ENCODE data around the gene ZNF862.
"Not testable (repeated sequence)": the region's sequence is repeated elsewhere in the genome, so short reads cannot be mapped to it uniquely, and the experiment has no call there.

Gene ZNF862

GRCh38 chr7:149824748-149825566, 13.2 kb upstream of the ZNF862 start:
- peaks cover 14% of the 10 kb centered on the region for H3K27me3 Mint-ChIP-seq
- H3K4me3 Mint-ChIP-seq: no peak overlapping the region
- H3K4me1 Mint-ChIP-seq: peaks cover 5% of the 10 kb centered on the region
- no peak overlapping the region for H3K27ac Mint-ChIP-seq
- no peak for ATAC-seq (ENCODE audit: low read depth)
- DNase-seq (ENCODE audit: low spot score in 2 of 2): no peak
- H3K36me3 Mint-ChIP-seq: no peaks in the 10 kb centered on the region
- no peaks in the 10 kb centered on the region for H3K9me3 Mint-ChIP-seq

- H3K9me3 Mint-ChIP-seq: no peaks in the 10 kb centered on the region
- H3K4me1 Mint-ChIP-seq: peaks cover 5% of the 10 kb centered on the region
- no peak for DNase-seq (ENCODE audit: low spot score in 2 of 2)
- H3K27me3 Mint-ChIP-seq: peaks cover 20% of the 10 kb centered on the region
- no peak overlapping the region for H3K27ac Mint-ChIP-seq
- no peak overlapping the region for H3K4me3 Mint-ChIP-seq
- ATAC-seq (ENCODE audit: low read depth): no peak
- peaks cover 3% of the 10 kb centered on the region for H3K36me3 Mint-ChIP-seq
Observed at GRCh38 chr7:149825567-149826343, 12.4 kb upstream of the ZNF862 start.

GRCh38 chr7:149826344-149827088, 11.7 kb upstream of the ZNF862 start:
- Mint-ChIP-seq H3K27ac (no peak overlapping the region), H3K4me3 (no peak overlapping the region), H3K27me3 (peaks cover 23% of the 10 kb centered on the region), H3K36me3 (peaks cover 3% of the 10 kb centered on the region), H3K4me1 (peaks cover 5% of the 10 kb centered on the region), H3K9me3 (no peaks in the 10 kb centered on the region)
- ATAC-seq (ENCODE audit: low read depth) (no peak), DNase-seq (ENCODE audit: low spot score in 2 of 2) (no peak)

- no peak for ATAC-seq (ENCODE audit: low read depth)
- H3K36me3 Mint-ChIP-seq: peaks cover 3% of the 10 kb centered on the region
- H3K4me1 Mint-ChIP-seq: peaks cover 5% of the 10 kb centered on the region
- H3K9me3 Mint-ChIP-seq: no peaks in the 10 kb centered on the region
- no peak for DNase-seq (ENCODE audit: low spot score in 2 of 2)
- H3K27ac Mint-ChIP-seq: no peak overlapping the region
- H3K27me3 Mint-ChIP-seq: peaks cover 23% of the 10 kb centered on the region
- H3K4me3 Mint-ChIP-seq: no peak overlapping the region
Observed at GRCh38 chr7:149827089-149827981, 10.8 kb upstream of the ZNF862 start.

- Mint-ChIP-seq H3K27me3 (peaks cover 16% of the 10 kb centered on the region), H3K9me3 (no peaks in the 10 kb centered on the region), H3K36me3 (peaks cover 3% of the 10 kb centered on the region), H3K4me1 (no peaks in the 10 kb centered on the region), H3K4me3 (no peak overlapping the region), H3K27ac (no peak overlapping the region)
- DNase-seq (ENCODE audit: low spot score in 2 of 2): no peak
- no peak for ATAC-seq (ENCODE audit: low read depth)
Observed at GRCh38 chr7:149828357-149829309, 9.5 kb upstream of the ZNF862 start.

GRCh38 chr7:149830527-149830926, 7.6 kb upstream of the ZNF862 start:
- ATAC-seq (ENCODE audit: low read depth); H3K4me1 Mint-ChIP-seq; H3K36me3 Mint-ChIP-seq; H3K4me3 Mint-ChIP-seq; H3K9me3 Mint-ChIP-seq; H3K27ac Mint-ChIP-seq; DNase-seq (ENCODE audit: low spot score in 2 of 2): not testable (repeated sequence)
- peaks cover 28% of the 10 kb centered on the region for H3K27me3 Mint-ChIP-seq

GRCh38 chr7:149830997-149831740, 7.0 kb upstream of the ZNF862 start:
- no peaks in the 10 kb centered on the region for H3K4me1 Mint-ChIP-seq
- H3K27ac Mint-ChIP-seq: no peak overlapping the region
- DNase-seq (ENCODE audit: low spot score in 2 of 2) (no peak), ATAC-seq (ENCODE audit: low read depth) (no peak)
- no peak overlapping the region for H3K4me3 Mint-ChIP-seq
- H3K36me3 Mint-ChIP-seq: peaks cover 3% of the 10 kb centered on the region
- H3K9me3 Mint-ChIP-seq: no peaks in the 10 kb centered on the region
- H3K27me3 Mint-ChIP-seq: peaks cover 28% of the 10 kb centered on the region

GRCh38 chr7:149831741-149832219, 6.4 kb upstream of the ZNF862 start:
- no peaks in the 10 kb centered on the region for H3K9me3 Mint-ChIP-seq
- no peak overlapping the region for H3K4me3 Mint-ChIP-seq
- no peaks in the 10 kb centered on the region for H3K4me1 Mint-ChIP-seq
- DNase-seq (ENCODE audit: low spot score in 2 of 2) (no peak), ATAC-seq (ENCODE audit: low read depth) (no peak)
- H3K27ac Mint-ChIP-seq: no peak overlapping the region
- H3K27me3 Mint-ChIP-seq: peaks cover 28% of the 10 kb centered on the region
- H3K36me3 Mint-ChIP-seq: peaks cover 3% of the 10 kb centered on the region

GRCh38 chr7:149832332-149833041, 5.7 kb upstream of the ZNF862 start:
- ATAC-seq (ENCODE audit: low read depth) (no peak), DNase-seq (ENCODE audit: low spot score in 2 of 2) (no peak)
- H3K4me3 Mint-ChIP-seq: no peak overlapping the region
- peaks cover 3% of the 10 kb centered on the region for H3K36me3 Mint-ChIP-seq
- H3K27me3 Mint-ChIP-seq: peaks cover 26% of the 10 kb centered on the region
- H3K9me3 Mint-ChIP-seq: no peaks in the 10 kb centered on the region
- no peaks in the 10 kb centered on the region for H3K4me1 Mint-ChIP-seq
- H3K27ac Mint-ChIP-seq: no peak overlapping the region

- no peaks in the 10 kb centered on the region for H3K9me3 Mint-ChIP-seq
- DNase-seq (ENCODE audit: low spot score in 2 of 2): no peak
- no peak for ATAC-seq (ENCODE audit: low read depth)
- H3K36me3 Mint-ChIP-seq: peaks cover 3% of the 10 kb centered on the region
- no peak overlapping the region for H3K4me3 Mint-ChIP-seq
- no peak overlapping the region for H3K27ac Mint-ChIP-seq
- H3K4me1 Mint-ChIP-seq: peaks cover 5% of the 10 kb centered on the region
- peaks cover 26% of the 10 kb centered on the region for H3K27me3 Mint-ChIP-seq
Observed at GRCh38 chr7:149833495-149834130, 4.6 kb upstream of the ZNF862 start.

- Mint-ChIP-seq H3K4me3 (no peak overlapping the region), H3K4me1 (peaks cover 10% of the 10 kb centered on the region), H3K9me3 (no peaks in the 10 kb centered on the region), H3K27me3 (peaks cover 26% of the 10 kb centered on the region), H3K27ac (no peak overlapping the region), H3K36me3 (peaks cover 3% of the 10 kb centered on the region)
- ATAC-seq (ENCODE audit: low read depth): no peak
- DNase-seq (ENCODE audit: low spot score in 2 of 2): no peak
Observed at GRCh38 chr7:149834601-149835000, 3.6 kb upstream of the ZNF862 start.

Data from memory B cell (primary cell).